ENCODE data around the gene IL19. TPM values are rescaled to one million over a fixed set of nuclear protein-coding genes. Genes with fewer than 3 reads are reported as not detected.

Gene IL19
- total and polyA plus RNA-seq, 3 donors from 2014 or later: 0.37 TPM; not detected in 2

DNA sequence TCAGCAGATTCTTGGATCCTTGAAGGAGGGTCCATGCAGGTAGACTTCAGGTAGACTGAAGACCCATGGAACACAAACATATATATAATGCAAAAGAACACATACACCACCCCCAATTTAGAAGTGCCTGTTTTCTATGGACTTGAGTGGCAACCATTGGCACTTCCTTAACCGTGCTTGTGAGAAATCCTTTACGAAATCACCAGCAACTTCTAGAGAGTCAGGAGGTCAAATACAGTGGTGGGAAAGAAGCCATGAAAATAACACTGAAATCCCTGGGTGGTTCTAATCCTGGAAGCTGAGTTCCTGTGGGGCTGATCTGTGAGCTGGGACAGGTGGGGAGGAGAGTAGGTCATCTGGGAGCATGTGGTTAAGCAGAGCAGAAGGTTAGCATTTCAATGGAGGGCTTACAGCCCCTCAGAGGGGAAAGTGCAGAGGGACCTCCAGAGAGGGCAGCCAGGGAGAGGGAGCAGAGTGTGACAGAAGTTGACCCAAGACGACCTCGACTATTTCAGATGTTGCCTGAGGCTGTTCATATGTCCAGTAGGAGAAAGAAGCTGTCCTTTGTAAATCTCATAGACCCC is 14.7 kb downstream of the IL19 start:
- H3K4me3 ChIP-seq: no peak overlapping the region
- TF ChIP-seq, protein P1, sequence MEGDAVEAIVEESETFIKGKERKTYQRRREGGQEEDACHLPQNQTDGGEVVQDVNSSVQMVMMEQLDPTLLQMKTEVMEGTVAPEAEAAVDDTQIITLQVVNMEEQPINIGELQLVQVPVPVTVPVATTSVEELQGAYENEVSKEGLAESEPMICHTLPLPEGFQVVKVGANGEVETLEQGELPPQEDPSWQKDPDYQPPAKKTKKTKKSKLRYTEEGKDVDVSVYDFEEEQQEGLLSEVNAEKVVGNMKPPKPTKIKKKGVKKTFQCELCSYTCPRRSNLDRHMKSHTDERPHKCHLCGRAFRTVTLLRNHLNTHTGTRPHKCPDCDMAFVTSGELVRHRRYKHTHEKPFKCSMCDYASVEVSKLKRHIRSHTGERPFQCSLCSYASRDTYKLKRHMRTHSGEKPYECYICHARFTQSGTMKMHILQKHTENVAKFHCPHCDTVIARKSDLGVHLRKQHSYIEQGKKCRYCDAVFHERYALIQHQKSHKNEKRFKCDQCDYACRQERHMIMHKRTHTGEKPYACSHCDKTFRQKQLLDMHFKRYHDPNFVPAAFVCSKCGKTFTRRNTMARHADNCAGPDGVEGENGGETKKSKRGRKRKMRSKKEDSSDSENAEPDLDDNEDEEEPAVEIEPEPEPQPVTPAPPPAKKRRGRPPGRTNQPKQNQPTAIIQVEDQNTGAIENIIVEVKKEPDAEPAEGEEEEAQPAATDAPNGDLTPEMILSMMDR (IDR thresholded peaks at IDR 0.05): no peak
- no peak for TF ChIP-seq POLR2A (IDR thresholded peaks at IDR 0.05)
- WGBS, 2 donors: 82 to 87% methylated on average over 4 of the region's 4 CpGs
- intact Hi-C loops (cut with DNase I; ENCODE audit: low total_unique reads): no loop called here
- no peaks in the 10 kb centered on the region for H3K27me3 ChIP-seq
- no peaks in the 10 kb centered on the region for H3K36me3 ChIP-seq (ENCODE audit: low read depth, missing control alignments)
- H3K4me1 ChIP-seq: no peaks in the 10 kb centered on the region
- no peaks in the 10 kb centered on the region for H3K9me3 ChIP-seq
- no peak for DNase-seq
- no peak overlapping the region for H3K27ac ChIP-seq

DNA sequence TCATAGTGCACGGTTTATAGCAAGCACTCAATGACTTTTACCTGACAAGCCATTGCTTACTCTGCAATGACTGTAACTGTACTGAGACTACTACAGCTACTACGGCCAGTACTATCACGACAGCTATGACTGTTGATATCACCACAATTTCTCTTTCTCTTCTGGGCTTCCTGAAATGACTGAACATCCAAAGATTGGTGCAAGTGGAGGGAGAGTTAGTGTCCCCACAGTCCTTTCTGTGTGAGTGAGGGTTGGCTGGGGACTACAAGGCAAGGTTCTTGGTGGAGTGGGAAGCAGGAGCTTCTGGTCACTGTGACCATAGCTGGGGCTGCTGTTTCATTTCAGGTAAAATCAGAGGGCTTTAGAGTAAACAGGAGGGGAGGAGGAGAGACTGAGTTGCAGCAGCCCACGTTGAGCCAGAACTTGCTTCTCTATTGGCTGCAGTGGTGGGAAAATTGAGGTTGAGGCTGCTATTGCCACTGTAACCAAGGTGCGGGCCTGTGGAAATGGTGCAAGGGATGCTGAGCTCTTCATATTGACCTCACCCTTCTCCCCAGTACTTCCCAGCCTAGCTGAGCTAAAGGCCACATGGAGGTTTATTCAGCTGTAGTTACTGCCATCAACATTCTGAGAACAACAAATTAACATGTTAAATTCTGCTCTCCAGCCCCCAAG is 15.8 kb downstream of the IL19 start:
- no peaks in the 10 kb centered on the region for H3K4me1 ChIP-seq
- no peak overlapping the region for H3K27ac ChIP-seq
- H3K36me3 ChIP-seq (ENCODE audit: low read depth, missing control alignments): no peaks in the 10 kb centered on the region
- no peaks in the 10 kb centered on the region for H3K27me3 ChIP-seq
- H3K4me3 ChIP-seq: no peak overlapping the region
- intact Hi-C loops (cut with DNase I; ENCODE audit: low total_unique reads): no loop called here
- WGBS, 2 donors: 84 to 88% methylated on average over 5 of the region's 5 CpGs
- H3K9me3 ChIP-seq: no peaks in the 10 kb centered on the region
- TF ChIP-seq POLR2A (IDR thresholded peaks at IDR 0.05): no peak
- TF ChIP-seq, protein P1 (IDR thresholded peaks at IDR 0.05): no peak
- no peak for DNase-seq

DNA sequence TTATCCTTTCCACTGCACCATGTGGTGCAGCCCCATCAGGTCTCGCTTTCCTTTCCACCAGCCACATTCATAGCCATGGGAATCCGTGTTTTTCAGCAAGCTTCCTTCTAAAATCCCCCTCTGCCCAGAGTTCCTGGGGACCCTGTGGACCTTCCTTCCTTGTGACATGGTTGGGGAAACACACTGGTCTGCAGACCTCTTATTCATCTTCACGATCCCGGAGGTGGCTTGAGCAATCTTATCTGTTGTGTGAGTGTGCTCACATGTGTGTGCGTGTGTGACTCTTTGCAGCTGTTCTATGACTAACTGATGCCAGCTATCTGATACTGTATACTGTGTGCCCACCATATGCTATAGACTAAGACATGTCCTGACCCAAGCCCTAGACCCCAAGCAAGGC is 17.3 kb downstream of the IL19 start:
- TF ChIP-seq, protein P1 (IDR thresholded peaks at IDR 0.05): no peak
- TF ChIP-seq POLR2A (IDR thresholded peaks at IDR 0.05): no peak
- intact Hi-C loops (cut with DNase I; ENCODE audit: low total_unique reads): no loop called here
- no peaks in the 10 kb centered on the region for H3K4me1 ChIP-seq
- no peaks in the 10 kb centered on the region for H3K27me3 ChIP-seq
- H3K27ac ChIP-seq: no peak overlapping the region
- no peak overlapping the region for H3K4me3 ChIP-seq
- no peak for DNase-seq
- H3K9me3 ChIP-seq: no peaks in the 10 kb centered on the region
- 92% methylated on average over 5 of the region's 5 CpGs for WGBS, 2 donors
- no peaks in the 10 kb centered on the region for H3K36me3 ChIP-seq (ENCODE audit: low read depth, missing control alignments)

DNA sequence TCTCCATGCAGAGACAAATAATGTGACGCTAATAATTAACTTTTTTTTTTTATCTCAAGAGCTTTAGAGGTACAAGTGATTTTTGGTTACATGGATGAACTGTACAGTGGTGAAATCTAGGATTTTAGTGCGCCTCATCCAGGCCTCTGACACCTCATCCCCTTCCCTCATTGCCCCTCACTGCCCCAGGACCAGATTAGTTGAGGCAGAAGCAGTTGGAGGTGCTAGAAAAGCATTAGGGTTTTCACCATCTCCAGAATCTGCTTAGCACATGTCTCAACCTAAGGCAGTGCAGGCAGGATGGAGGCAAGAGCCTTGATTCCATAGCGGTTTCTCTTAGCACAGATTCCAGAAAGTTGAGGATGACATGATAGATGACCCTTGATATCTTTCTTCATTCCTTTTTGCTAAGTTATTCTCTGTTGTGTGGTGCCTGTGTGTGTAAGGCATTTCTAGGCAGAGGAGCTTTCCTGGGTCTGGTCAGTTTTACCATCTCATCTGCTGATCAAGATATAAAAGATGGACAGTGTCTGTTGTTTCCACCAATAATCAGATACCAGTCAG is 18.0 kb downstream of the IL19 start:
- intact Hi-C loops (cut with DNase I; ENCODE audit: low total_unique reads): no loop called here
- Histone ChIP-seq H3K36me3 (ENCODE audit: low read depth, missing control alignments) (no peaks in the 10 kb centered on the region), H3K4me3 (no peak overlapping the region), H3K27ac (no peak overlapping the region), H3K4me1 (no peaks in the 10 kb centered on the region), H3K27me3 (no peaks in the 10 kb centered on the region), H3K9me3 (no peaks in the 10 kb centered on the region)
- no peak for DNase-seq
- no peak for TF ChIP-seq POLR2A (IDR thresholded peaks at IDR 0.05)
- TF ChIP-seq, protein P1 (IDR thresholded peaks at IDR 0.05): no peak
- WGBS, 2 donors: 84 to 90% methylated on average over 3 of the region's 3 CpGs
